Fibroblast of lung (primary cell): ENCODE data around the gene COL9A3.

Source experiments
- EZH2 ChIP-seq: IDR thresholded peaks from 2 replicates; pipeline ENCODE4 v1.5.1; 2012; ENCODE audit warnings: low read length, control low read depth, mild to moderate bottlenecking; ENCODE audit errors: missing control alignments
- TF ChIP-seq, protein P1 (sequence below), 2 donors: IDR thresholded peaks in 1 of 2; conservative IDR thresholded peaks in 1 of 2; 1 replicate in 1 of 2; 2 replicates in 1 of 2; pipeline ENCODE4 v1.5.1; 2011 to 2012; ENCODE audit warnings: low read length in 2 of 2, control low read depth in 1 of 2, inconsistent platforms in 1 of 2, low read depth in 1 of 2, mild to moderate bottlenecking in 1 of 2

DNA sequence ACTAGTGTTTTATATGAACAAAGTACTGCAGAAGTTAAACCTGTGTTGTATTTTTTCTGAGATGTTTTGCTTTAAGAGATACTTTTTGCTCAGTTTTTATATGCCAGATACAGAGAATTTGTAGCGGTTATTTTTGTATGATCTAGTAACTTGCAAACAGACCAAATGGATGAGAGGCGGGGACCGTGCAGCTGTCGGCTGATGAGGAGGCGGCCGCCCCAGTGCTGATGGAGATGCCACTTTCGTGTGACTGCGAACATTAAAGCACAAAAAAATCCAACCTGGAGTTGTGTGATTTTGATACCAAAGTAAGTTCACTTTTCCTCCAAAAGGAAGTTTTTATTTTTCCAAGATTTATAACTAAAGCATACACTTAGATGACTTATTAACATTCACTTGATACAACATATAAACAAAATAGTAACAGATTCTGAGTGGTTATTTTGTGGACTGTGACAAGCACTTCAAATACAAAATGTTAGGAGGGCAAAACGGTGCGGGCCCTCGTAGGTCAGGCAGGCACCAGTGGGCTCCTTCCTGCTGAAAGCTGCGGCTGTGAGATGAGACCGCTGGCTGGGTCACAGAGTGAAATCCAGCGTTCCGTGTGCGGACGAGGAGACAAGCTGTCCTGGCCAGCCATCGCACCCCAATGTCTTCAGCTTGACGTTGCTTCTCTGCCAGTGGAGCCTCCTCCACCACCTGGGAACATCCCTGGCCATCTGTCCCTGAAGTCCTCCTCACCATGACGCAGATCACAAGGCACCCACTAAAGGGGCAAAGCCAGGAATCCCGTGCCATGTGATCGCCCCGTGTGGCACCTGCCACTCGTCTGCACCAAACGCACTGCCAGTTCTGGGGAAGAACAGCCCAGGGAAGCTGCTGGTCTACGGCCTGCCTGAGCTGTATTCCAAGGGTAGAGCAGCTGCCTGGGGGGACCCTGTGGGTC lies 16.3 kb upstream of the COL9A3 start:
- TF ChIP-seq, protein P1, sequence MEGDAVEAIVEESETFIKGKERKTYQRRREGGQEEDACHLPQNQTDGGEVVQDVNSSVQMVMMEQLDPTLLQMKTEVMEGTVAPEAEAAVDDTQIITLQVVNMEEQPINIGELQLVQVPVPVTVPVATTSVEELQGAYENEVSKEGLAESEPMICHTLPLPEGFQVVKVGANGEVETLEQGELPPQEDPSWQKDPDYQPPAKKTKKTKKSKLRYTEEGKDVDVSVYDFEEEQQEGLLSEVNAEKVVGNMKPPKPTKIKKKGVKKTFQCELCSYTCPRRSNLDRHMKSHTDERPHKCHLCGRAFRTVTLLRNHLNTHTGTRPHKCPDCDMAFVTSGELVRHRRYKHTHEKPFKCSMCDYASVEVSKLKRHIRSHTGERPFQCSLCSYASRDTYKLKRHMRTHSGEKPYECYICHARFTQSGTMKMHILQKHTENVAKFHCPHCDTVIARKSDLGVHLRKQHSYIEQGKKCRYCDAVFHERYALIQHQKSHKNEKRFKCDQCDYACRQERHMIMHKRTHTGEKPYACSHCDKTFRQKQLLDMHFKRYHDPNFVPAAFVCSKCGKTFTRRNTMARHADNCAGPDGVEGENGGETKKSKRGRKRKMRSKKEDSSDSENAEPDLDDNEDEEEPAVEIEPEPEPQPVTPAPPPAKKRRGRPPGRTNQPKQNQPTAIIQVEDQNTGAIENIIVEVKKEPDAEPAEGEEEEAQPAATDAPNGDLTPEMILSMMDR (conservative IDR thresholded peaks at IDR 0.05 in 1 of 2, IDR thresholded peaks at IDR 0.05 in 1 of 2; ENCODE audit: low read depth in 1 of 2, low read length in 2 of 2), result no peak
- no peak for TF ChIP-seq EZH2
